Trophoblast cell (in vitro differentiated cells and primary cell): ENCODE results near the gene CHST3.
"Not testable (repeated sequence)": the region's sequence is repeated elsewhere in the genome, so short reads cannot be mapped to it uniquely, and the experiment has no call there.

Experiments
- DNase-seq, 2 donors: peaks; one replicate each; pipeline ENCODE4 v3.0.0-alpha.2; 2016
- H2AFZ ChIP-seq: 2 replicates; pipeline ENCODE4 v1.6.1; 2013; ENCODE audit warnings: low read length, moderate library complexity, mild to moderate bottlenecking; ENCODE audit not compliant: insufficient read depth, poor library complexity
- H2AK5ac ChIP-seq: 2 replicates; pipeline ENCODE4 v1.6.1; 2013; ENCODE audit warnings: mild to moderate bottlenecking, low read length
- H2BK120ac ChIP-seq: 2 replicates; pipeline ENCODE4 v1.6.1; 2013; ENCODE audit warnings: low read length, mild to moderate bottlenecking, moderate library complexity; ENCODE audit not compliant: insufficient read depth, poor library complexity
- H2BK12ac ChIP-seq: 2 replicates; pipeline ENCODE4 v1.6.1; 2013; ENCODE audit warnings: mild to moderate bottlenecking, low read length, moderate library complexity
- H2BK5ac ChIP-seq: 2 replicates; pipeline ENCODE4 v1.6.1; 2013; ENCODE audit warnings: low read length, low read depth, moderate library complexity, mild to moderate bottlenecking; ENCODE audit not compliant: poor library complexity
- H3K14ac ChIP-seq: 2 replicates; pipeline ENCODE4 v1.6.1; 2013; ENCODE audit warnings: mild to moderate bottlenecking, low read length
- H3K18ac ChIP-seq: 2 replicates; pipeline ENCODE4 v1.6.1; 2013; ENCODE audit warnings: mild to moderate bottlenecking, low read length
- H3K23ac ChIP-seq: 2 replicates; pipeline ENCODE4 v1.6.1; 2013; ENCODE audit warnings: low read length
- H3K27ac ChIP-seq: 2 replicates; pipeline ENCODE4 v1.5.1; 2013; ENCODE audit warnings: low read depth, mild to moderate bottlenecking, inconsistent platforms, low read length, moderate library complexity
- H3K27me3 ChIP-seq: 2 replicates; pipeline ENCODE4 v1.6.1; 2013; ENCODE audit warnings: inconsistent platforms, mild to moderate bottlenecking, low read length, moderate library complexity; ENCODE audit not compliant: insufficient read depth
- H3K36me3 ChIP-seq, 2 experiments: 1 replicate in 1 of 2; 2 replicates in 1 of 2; pipeline ENCODE4 v1.6.1; 2013; ENCODE audit warnings: low read length in 2 of 2, mild to moderate bottlenecking in 2 of 2, moderate library complexity in 1 of 2; ENCODE audit not compliant: insufficient read depth in 2 of 2, control insufficient read depth in 1 of 2
- H3K4ac ChIP-seq: 2 replicates; pipeline ENCODE4 v1.6.1; 2013; ENCODE audit warnings: low read depth, mild to moderate bottlenecking, low read length, moderate library complexity
- H3K4me1 ChIP-seq, 2 experiments: 1 replicate in 1 of 2; 2 replicates in 1 of 2; pipeline ENCODE4 v1.6.1; 2013; ENCODE audit warnings: low read length in 2 of 2, mild to moderate bottlenecking in 2 of 2, moderate library complexity in 1 of 2; ENCODE audit not compliant: insufficient read depth in 2 of 2, control insufficient read depth in 1 of 2
- H3K4me2 ChIP-seq: 2 replicates; pipeline ENCODE4 v1.6.1; 2013; ENCODE audit warnings: inconsistent platforms, mild to moderate bottlenecking, low read length, moderate library complexity
- H3K4me3 ChIP-seq: 2 replicates; pipeline ENCODE4 v1.5.1; 2013; ENCODE audit warnings: mild to moderate bottlenecking, low read depth, low read length, inconsistent platforms
- H3K79me1 ChIP-seq: one replicate; pipeline ENCODE4 v1.6.1; 2013; ENCODE audit warnings: low read length
- H3K79me2 ChIP-seq: 2 replicates; pipeline ENCODE4 v1.6.1; 2013; ENCODE audit warnings: low read length, mild to moderate bottlenecking; ENCODE audit not compliant: control insufficient read depth, insufficient read depth, poor library complexity
- H3K9ac ChIP-seq: 2 replicates; pipeline ENCODE4 v1.6.1; 2013; ENCODE audit warnings: mild to moderate bottlenecking, low read length
- H3K9me3 ChIP-seq: 2 replicates; pipeline ENCODE4 v1.6.1; 2013; ENCODE audit warnings: low read depth, mild to moderate bottlenecking, control low read depth, inconsistent platforms, low read length; ENCODE audit not compliant: insufficient read depth
- H4K12ac ChIP-seq: 2 replicates; pipeline ENCODE4 v1.6.1; 2013; ENCODE audit warnings: low read depth, mild to moderate bottlenecking, low read length, moderate library complexity
- H4K8ac ChIP-seq: 2 replicates; pipeline ENCODE4 v1.6.1; 2013; ENCODE audit warnings: low read depth, mild to moderate bottlenecking, low read length, moderate library complexity
- H4K91ac ChIP-seq: one replicate; pipeline ENCODE4 v1.6.1; 2013; ENCODE audit warnings: low read depth, mild to moderate bottlenecking, low read length, moderate library complexity
- WGBS: extraction: QIAGEN DNeasy Blood & Tissue Kit; methylation state at CpG from one replicate; pipeline ENCODE4 v1.1.7; 2013; ENCODE audit warnings: missing lambda C conversion rate; ENCODE audit not compliant: insufficient read length, insufficient coverage; ENCODE audit errors: extremely low coverage; 5-methylcytosine and 5-hydroxymethylcytosine counted together

CHST3 gene

DNA sequence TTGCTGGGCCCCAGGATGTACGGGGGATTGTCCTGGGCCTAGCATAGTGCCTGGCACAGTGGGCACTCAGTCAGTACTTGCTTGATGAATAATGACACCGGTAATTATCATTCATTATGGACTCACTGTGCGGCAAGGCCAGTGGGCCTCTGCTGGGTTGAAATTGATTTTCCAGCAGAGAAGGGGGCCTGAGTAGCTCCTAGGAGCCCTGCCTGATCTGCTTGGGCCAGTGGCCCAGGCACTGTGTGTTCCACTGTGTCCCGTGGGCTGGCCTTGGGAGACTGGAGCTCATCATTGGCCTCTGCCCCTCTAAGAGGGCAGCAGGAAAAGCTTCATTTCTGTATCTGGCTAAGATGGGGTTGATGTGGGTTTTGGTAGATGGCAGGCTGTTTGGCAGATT is 1.4 kb downstream of the CHST3 start:
- DNase-seq: no peak
- H4K91ac ChIP-seq: peak overlapping the region; percentile 97
- no CpG with 5 or more reads among the region's 4 CpGs for WGBS

DNA sequence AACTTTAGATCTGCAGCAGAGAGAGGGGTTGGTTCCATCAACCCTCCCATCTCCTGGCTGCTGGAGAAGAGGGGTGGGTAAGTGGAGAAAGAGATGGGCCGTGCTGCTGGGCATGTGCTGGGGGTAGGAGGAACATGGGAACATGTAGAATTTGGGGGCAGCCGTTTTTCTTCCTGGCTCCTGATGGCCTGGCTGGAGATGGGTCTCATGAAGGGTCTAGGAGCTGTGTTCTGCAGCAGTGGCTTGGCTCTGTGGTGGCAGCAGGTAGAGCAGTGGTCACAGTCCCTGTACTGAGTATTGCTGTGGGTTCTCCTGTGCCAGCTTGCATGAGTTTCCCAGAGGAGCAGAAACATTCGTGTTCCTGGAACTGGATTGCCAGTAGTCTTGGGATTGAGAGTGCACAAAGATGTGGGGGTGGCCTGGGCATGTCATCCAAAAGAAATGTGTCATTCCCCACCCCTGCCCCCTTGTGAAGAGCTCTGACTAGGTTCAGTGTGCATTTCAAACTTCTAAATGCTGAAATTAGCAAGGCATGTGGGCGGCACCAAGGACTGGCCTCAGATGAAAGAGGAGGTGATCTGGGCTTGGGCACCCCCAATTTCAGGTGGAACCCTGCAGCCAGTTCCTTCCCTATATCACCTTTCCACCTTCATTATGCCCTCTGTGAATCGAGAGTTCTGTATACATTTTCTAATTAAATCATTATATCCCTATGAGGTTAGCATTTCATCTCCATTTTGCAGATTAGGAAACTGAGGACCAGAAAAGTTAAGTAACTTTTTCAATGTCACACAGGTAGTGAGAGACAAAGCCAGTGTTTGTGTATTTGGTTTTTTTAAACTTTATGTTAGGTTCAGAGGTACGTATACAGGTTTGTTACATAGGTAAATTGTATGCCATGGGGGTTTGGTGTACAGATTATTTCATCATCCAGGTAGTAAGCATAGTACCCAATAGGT is 2.1 kb downstream of the CHST3 start:
- H2BK5ac ChIP-seq: no peak overlapping the region
- no peak overlapping the region for H2AFZ ChIP-seq
- H3K9ac ChIP-seq: peak overlapping the region; percentile 20
- H4K8ac ChIP-seq: peak overlapping the region; percentile 21
- WGBS: no CpG with 5 or more reads among the region's 6 CpGs
- no peak overlapping the region for H3K27ac ChIP-seq
- H4K91ac ChIP-seq: peak overlapping the region; percentile 97
- peak overlapping the region; percentile 30 for H3K14ac ChIP-seq
- H2AK5ac ChIP-seq: no peak overlapping the region
- H3K36me3 ChIP-seq: peaks cover 0 to 3% of the 10 kb centered on the region in 2 experiments
- H3K18ac ChIP-seq: peak overlapping the region; percentile 83
- peaks cover 28% of the 10 kb centered on the region for H3K79me2 ChIP-seq
- H4K12ac ChIP-seq: no peak overlapping the region
- no peaks in the 10 kb centered on the region for H3K27me3 ChIP-seq
- peak overlapping the region; percentile 79 for H3K4me2 ChIP-seq
- no peak overlapping the region for H3K23ac ChIP-seq
- H3K4me3 ChIP-seq: peak overlapping the region; percentile 16
- H2BK12ac ChIP-seq: peak overlapping the region; percentile 21
- H2BK120ac ChIP-seq: no peak overlapping the region
- peaks cover 29% of the 10 kb centered on the region for H3K79me1 ChIP-seq
- peaks cover 20 to 31% of the 10 kb centered on the region in 2 experiments for H3K4me1 ChIP-seq
- no peak for DNase-seq
- peaks cover 2% of the 10 kb centered on the region for H3K9me3 ChIP-seq
- peak overlapping the region; percentile 38 for H3K4ac ChIP-seq

More for the DNA sequence above, 1.4 kb downstream of the CHST3 start:
- Histone ChIP-seq H3K27ac (peak overlapping the region; percentile 65), H3K36me3 (peaks cover 0 to 3% of the 10 kb centered on the region in 2 experiments), H4K12ac (no peak overlapping the region), H3K4me3 (peak overlapping the region; percentile 76), H3K18ac (peak overlapping the region; percentile 83), H3K4me1 (peaks cover 18 to 29% of the 10 kb centered on the region in 2 experiments), H2BK5ac (peak overlapping the region; percentile 11), H3K4me2 (peak overlapping the region; percentile 79), H3K9me3 (peaks cover 2% of the 10 kb centered on the region), H3K79me1 (peaks cover 29% of the 10 kb centered on the region), H3K4ac (peak overlapping the region; percentile 32), H2BK12ac (peak overlapping the region; percentile 77), H2AK5ac (peak overlapping the region; percentile 3), H3K79me2 (peaks cover 28% of the 10 kb centered on the region), H3K23ac (no peak overlapping the region), H4K8ac (peak overlapping the region; percentile 67), H3K27me3 (no peaks in the 10 kb centered on the region), H3K9ac (peak overlapping the region; percentile 28), H3K14ac (peak overlapping the region; percentile 30), H2AFZ (no peak overlapping the region), H2BK120ac (peak overlapping the region; percentile 95)

DNA sequence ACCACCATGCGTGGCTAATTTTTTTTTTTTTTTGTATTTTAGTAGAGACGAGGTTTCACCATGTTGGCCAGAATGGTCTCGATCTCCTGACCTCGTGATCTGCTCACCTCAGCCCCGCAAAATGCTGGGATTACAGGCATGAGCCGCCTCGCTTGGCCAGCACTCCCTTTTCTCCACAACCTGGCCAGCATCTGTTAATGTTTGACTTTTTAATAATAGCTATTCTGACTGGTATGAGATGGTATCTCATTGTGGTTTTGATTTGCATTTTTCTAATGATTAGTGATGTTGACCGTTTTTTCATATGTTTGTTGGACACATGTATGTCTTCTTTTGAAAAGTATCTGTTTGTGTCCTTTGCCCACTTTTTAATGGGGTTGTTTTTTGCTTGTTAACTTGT is 3.8 kb downstream of the CHST3 start:
- H2AFZ ChIP-seq, H3K14ac ChIP-seq, H2AK5ac ChIP-seq, H2BK120ac ChIP-seq, H3K4me3 ChIP-seq, H3K4ac ChIP-seq, H3K27me3 ChIP-seq, H3K9me3 ChIP-seq, H3K4me2 ChIP-seq, H3K27ac ChIP-seq, H3K36me3 ChIP-seq, H3K18ac ChIP-seq, H3K9ac ChIP-seq, H4K91ac ChIP-seq, H4K8ac ChIP-seq, H2BK12ac ChIP-seq, H4K12ac ChIP-seq, H3K23ac ChIP-seq, H2BK5ac ChIP-seq: not testable (repeated sequence)
- Histone ChIP-seq H3K4me1 (peaks cover 28 to 36% of the 10 kb centered on the region in 2 experiments), H3K79me2 (peaks cover 28% of the 10 kb centered on the region), H3K79me1 (peaks cover 29% of the 10 kb centered on the region)
- WGBS: no CpG with 5 or more reads among the region's 8 CpGs
- peak in 1 of 2 donors; percentile 40 for DNase-seq

DNA sequence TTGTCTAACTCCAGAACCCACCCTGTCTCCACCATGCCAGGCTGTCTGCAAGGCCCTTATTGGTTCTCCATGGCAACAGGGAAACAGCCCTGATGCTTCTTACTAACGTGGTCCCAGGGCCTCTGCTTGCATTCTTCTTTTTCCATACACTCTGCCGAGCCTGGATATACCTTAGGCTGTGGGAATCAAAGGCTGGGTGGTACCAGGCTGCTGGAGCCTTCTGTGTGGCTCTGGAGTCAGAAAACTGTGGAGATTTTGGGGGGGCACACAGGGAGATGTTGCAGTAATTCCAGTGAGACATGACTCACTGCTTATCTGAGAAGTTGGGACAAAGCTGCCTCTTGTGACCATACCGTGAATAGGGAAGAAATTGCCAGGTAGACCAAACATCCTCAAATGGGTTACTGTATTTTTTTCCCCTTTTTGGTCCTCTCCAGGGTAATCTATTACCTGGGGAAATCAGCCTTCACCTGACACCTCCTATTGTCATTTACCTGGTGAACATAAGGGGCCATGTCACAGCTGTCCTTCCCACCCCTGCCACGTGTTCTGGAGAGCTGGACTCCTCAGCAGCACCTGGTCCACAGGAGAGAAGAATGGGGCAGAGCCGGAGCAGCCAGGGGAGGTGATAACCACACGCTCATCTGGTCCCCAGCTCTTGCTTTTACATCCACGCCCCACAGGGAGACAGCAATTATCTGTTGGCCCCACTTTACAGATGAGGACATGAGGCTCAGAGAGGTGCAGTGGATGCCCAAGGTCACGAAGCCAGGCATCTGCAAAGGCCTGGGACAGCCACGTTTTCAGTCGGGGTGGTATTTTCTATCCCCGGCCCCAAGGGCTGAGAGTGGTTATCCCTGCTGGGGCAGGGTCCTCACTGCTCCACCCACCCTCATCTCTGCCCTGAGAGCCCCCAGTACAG is 4.6 kb downstream of the CHST3 start:
- Histone ChIP-seq H3K9me3 (no peaks in the 10 kb centered on the region), H3K27ac (no peak overlapping the region), H3K9ac (no peak overlapping the region), H2BK5ac (no peak overlapping the region), H2AK5ac (no peak overlapping the region), H3K79me1 (peaks cover 24% of the 10 kb centered on the region), H3K14ac (no peak overlapping the region), H3K79me2 (peaks cover 27% of the 10 kb centered on the region), H3K23ac (no peak overlapping the region), H3K4ac (no peak overlapping the region), H2AFZ (no peak overlapping the region), H3K36me3 (peaks cover 6 to 9% of the 10 kb centered on the region in 2 experiments), H4K91ac (no peak overlapping the region), H2BK12ac (no peak overlapping the region), H4K12ac (no peak overlapping the region), H3K27me3 (no peaks in the 10 kb centered on the region), H3K4me3 (no peak overlapping the region), H3K18ac (peak overlapping the region; percentile 2), H4K8ac (no peak overlapping the region), H3K4me1 (peaks cover 29 to 35% of the 10 kb centered on the region in 2 experiments), H2BK120ac (no peak overlapping the region), H3K4me2 (no peak overlapping the region)
- no CpG with 5 or more reads among the region's 11 CpGs for WGBS
- peak in 1 of 2 donors; percentile 23 for DNase-seq
